RWPE2 (cell line): ENCODE measurements around the gene OPRL1.

ENCODE experiments used
- ATAC-seq: fragments of 200-7000 bp; cut with Tn5 transposase; 3 replicates; pipeline ENCODE4 v1.9.1; 2021; ENCODE audit warnings: low read depth
- DNase-seq: peaks from one replicate; pipeline ENCODE4 v3.0.0-alpha.2; 2020; ENCODE audit warnings: low spot score
- H3K27ac ChIP-seq: fragments of 450-650 bp; 2 replicates; pipeline ENCODE4 v1.5.1; 2017; ENCODE audit warnings: mild to moderate bottlenecking; ENCODE audit not compliant: poor library complexity, severe bottlenecking
- H3K27me3 ChIP-seq: fragments of 250-450 bp; sonication (Bioruptor Pico); 2 replicates; pipeline ENCODE4 v1.5.1; 2021; ENCODE audit warnings: mild to moderate bottlenecking, moderate library complexity; ENCODE audit not compliant: insufficient read depth, poor library complexity, severe bottlenecking
- H3K36me3 ChIP-seq: fragments of 250-450 bp; sonication (Bioruptor Pico); 2 replicates; pipeline ENCODE4 v1.5.1; 2020; ENCODE audit warnings: low read depth, mild to moderate bottlenecking, moderate library complexity
- H3K4me1 ChIP-seq: fragments of 250-450 bp; sonication (Bioruptor Pico); 2 replicates; pipeline ENCODE4 v1.5.1; 2021; ENCODE audit warnings: mild to moderate bottlenecking, moderate library complexity; ENCODE audit not compliant: insufficient read depth, poor library complexity, severe bottlenecking
- H3K4me3 ChIP-seq: fragments of 250-450 bp; sonication (Bioruptor Pico); 2 replicates; pipeline ENCODE4 v1.5.1; 2021; ENCODE audit warnings: mild to moderate bottlenecking, moderate library complexity; ENCODE audit not compliant: severe bottlenecking
- H3K9me3 ChIP-seq: fragments of 250-450 bp; sonication (Bioruptor Pico); 2 replicates; pipeline ENCODE4 v1.5.1; 2021; ENCODE audit warnings: mild to moderate bottlenecking, moderate library complexity; ENCODE audit not compliant: severe bottlenecking
- TF ChIP-seq, protein P1 (sequence below): fragments of 450-650 bp; IDR thresholded peaks from one replicate; pipeline ENCODE4 v1.5.1; 2017; ENCODE audit warnings: mild to moderate bottlenecking, moderate library complexity; ENCODE audit not compliant: poor library complexity, severe bottlenecking

Gene OPRL1

DNA sequence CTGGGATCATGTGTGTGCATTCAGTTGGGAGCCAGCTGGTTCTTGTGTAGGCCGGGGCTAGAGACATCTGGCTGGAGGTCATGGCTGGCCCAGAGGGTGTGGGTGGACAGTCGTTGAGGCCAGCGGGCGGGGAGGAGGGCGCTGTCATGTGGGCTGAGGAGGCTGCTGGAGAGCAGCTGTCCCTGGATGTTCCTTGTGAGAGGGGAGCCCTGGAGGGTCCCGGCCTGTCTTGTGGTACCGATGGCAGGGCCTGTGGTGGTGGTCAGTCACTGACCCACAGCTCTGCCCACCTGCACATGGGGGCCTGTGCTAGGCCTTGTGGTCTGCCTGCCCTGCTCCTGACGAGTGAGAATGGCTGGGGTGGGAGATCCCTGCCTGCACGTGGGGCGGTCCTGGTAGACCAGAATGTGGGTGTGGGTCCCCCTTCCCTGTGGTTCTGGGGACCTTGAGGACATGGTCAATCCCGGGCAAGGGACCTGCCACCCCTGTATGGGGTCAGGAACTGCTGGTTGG is 45.8 kb upstream of the OPRL1 start:
- ATAC-seq (no peak), DNase-seq (no peak)
- Histone ChIP-seq H3K27ac (no peak overlapping the region), H3K27me3 (peaks cover 6% of the 10 kb centered on the region), H3K4me1 (no peaks in the 10 kb centered on the region), H3K36me3 (peaks cover 28% of the 10 kb centered on the region), H3K4me3 (no peak overlapping the region), H3K9me3 (no peaks in the 10 kb centered on the region)
- TF ChIP-seq, protein P1, sequence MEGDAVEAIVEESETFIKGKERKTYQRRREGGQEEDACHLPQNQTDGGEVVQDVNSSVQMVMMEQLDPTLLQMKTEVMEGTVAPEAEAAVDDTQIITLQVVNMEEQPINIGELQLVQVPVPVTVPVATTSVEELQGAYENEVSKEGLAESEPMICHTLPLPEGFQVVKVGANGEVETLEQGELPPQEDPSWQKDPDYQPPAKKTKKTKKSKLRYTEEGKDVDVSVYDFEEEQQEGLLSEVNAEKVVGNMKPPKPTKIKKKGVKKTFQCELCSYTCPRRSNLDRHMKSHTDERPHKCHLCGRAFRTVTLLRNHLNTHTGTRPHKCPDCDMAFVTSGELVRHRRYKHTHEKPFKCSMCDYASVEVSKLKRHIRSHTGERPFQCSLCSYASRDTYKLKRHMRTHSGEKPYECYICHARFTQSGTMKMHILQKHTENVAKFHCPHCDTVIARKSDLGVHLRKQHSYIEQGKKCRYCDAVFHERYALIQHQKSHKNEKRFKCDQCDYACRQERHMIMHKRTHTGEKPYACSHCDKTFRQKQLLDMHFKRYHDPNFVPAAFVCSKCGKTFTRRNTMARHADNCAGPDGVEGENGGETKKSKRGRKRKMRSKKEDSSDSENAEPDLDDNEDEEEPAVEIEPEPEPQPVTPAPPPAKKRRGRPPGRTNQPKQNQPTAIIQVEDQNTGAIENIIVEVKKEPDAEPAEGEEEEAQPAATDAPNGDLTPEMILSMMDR: no peak

DNA sequence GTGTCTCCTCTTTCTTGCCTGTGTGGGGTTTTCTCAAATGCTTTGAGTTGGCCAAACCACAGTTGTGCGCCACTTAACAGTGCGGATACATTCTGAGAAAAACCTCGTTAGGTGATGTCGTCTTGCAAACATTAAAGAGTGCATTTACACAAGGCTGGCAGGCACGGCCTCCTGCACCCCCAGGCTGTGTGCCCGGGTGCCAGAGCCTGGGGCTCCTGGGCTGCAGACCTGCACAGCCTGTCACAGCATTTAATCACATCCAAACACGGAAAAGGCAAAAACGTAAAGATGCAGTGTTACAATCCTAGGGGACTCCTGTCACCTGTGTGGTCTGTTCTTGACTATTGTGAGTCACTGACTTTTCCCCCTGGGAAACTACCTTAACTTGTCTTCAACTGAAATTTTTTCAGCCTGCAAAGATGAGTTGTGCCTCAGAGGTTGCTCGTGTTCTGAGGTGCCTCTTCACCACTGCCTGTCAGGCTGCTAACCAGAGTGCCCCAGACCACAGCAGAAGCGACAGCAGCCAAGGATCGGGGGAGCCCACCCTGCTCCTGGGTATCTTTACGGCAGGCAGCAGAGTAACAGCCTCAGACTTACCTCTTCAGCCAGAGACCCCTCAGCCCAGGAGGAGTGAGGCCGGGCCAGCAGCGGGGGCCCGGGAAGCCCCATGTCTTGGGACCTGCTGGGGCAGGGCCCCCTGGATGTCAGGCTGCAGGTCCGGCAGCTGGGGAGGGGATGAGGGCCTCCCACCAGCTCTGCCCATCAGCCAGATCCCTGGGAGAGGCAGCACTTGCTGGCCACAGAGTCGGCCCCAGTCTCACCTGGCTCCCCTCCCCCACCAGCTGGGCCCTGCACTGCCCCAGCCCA is 44.6 kb upstream of the OPRL1 start:
- DNase-seq (no peak), ATAC-seq (no peak)
- no peak overlapping the region for H3K4me3 ChIP-seq
- H3K36me3 ChIP-seq: peaks cover 18% of the 10 kb centered on the region
- TF ChIP-seq, protein P1: no peak
- H3K27ac ChIP-seq: no peak overlapping the region
- no peaks in the 10 kb centered on the region for H3K9me3 ChIP-seq
- H3K27me3 ChIP-seq: peaks cover 6% of the 10 kb centered on the region
- no peaks in the 10 kb centered on the region for H3K4me1 ChIP-seq

DNA sequence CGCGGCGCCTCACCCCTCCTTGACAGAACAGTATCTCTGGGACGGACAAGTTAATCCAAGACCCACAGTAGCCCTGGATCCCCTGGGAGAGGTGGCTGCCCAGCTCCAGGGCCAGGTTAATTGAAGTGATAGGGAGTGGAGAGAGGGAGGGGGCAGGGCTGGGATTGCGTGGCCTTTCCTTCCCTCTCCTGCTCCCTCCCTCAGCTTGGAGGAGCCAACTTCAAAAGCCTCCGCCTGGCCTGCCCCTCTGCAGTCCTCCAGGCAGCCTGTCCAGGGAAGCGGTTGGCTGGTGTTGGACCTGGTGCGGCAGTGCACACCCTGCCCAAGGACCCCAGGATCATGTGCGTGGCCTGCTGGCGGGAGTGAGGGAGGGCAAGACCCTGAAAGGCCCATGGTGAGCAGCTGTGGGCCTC is 43.9 kb upstream of the OPRL1 start, which contains the start of gene C20orf204:
Gene C20orf204, plus strand, starts transcription at position 250 of the 413 bp plus-strand sequence. Its CDS starts 142 bp downstream, at position 392.
- H3K4me3 ChIP-seq: no peak within 1 kb of the TSS
- DNase-seq: no peak
- H3K27ac ChIP-seq: no peak within 1 kb of the TSS
- TF ChIP-seq, protein P1: no peak
- peaks cover 6% of the 10 kb centered on the region for H3K27me3 ChIP-seq
- no peaks in the 10 kb centered on the region for H3K9me3 ChIP-seq
- no peak for ATAC-seq
- no peaks in the 10 kb centered on the region for H3K4me1 ChIP-seq
- H3K36me3 ChIP-seq: peaks cover 12% of the 10 kb centered on the region

DNA sequence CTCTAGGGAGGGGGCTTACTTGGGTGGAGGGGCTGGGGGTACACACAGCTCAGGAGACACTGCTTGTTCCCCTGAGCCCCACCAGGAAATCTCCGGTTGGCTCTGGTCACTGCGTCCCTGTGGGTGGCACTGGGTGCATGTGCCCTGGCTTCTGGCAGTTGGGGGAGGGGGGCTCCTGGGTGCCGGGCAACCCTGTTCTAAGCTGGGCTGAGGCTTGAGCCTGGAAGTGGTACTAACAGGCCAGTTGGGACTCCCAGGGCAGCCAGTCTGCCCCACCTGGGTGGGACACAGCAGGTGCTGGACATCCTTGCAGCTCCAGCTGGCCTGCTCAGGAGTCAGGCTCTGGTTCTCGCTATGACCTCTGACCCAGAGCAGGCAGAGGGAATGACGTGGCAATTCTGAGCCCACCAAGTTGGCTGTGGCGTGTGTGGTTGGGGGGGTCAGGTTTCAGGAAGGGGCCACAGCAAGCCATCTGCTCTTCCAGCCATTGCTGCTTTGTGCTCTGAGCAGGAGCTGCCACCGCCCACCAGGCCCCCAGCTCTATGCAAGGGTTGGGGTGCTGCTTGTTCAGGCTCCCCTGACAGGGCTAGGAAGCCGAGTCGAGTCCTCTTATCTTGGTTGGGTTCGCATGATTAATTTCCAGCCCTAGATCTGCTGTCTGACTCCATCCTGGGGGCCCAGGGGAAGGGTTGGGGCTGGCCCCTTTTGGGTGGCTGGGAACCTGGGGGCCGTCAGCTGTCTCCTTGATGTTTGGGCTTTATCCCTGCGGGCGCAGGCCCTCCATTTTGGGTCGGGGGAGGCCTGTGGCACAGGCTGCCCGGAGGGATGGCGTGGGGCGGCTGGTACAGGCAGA is 43.3 kb upstream of the OPRL1 start:
- Histone ChIP-seq H3K4me3 (no peak overlapping the region), H3K36me3 (peaks cover 7% of the 10 kb centered on the region; the same call in 1 of the 2 replicates), H3K27me3 (peaks cover 6% of the 10 kb centered on the region), H3K4me1 (no peaks in the 10 kb centered on the region), H3K27ac (no peak overlapping the region), H3K9me3 (no peaks in the 10 kb centered on the region)
- DNase-seq (no peak), ATAC-seq (no peak)
- TF ChIP-seq, protein P1: no peak
